NAMALWA (cell line): ENCODE measurements around the gene INTS3.
"Not testable (repeated sequence)": the region's sequence is repeated elsewhere in the genome, so short reads cannot be mapped to it uniquely, and the experiment has no call there.

Experiments
- DNase-seq: peaks from one replicate; pipeline ENCODE4 v3.0.0-alpha.2; 2015; ENCODE audit warnings: low spot score

INTS3 gene

GRCh38 chr1:153778051-153778823 lies 50.4 kb downstream of the INTS3 start:
- no peak for DNase-seq

GRCh38 chr1:153778824-153779519 lies 51.1 kb downstream of the INTS3 start:
- no peak for DNase-seq

GRCh38 chr1:153779781-153780541 lies 52.1 kb downstream of the INTS3 start:
- no peak for DNase-seq

- DNase-seq: no peak
Measured at GRCh38 chr1:153780551-153780950, 52.7 kb downstream of the INTS3 start.

- DNase-seq: not testable (repeated sequence)
Measured at GRCh38 chr1:153782648-153783047, 54.8 kb downstream of the INTS3 start.

GRCh38 chr1:153783233-153784190 lies 55.7 kb downstream of the INTS3 start:
- peak; percentile 96 for DNase-seq

GRCh38 chr1:153786038-153786790 lies 58.4 kb downstream of the INTS3 start:
- DNase-seq: no peak

GRCh38 chr1:153789478-153790034 lies 61.7 kb downstream of the INTS3 start:
- no peak for DNase-seq

- DNase-seq: no peak
Measured at GRCh38 chr1:153790313-153790965, 62.6 kb downstream of the INTS3 start.

GRCh38 chr1:153790966-153791647 lies 63.3 kb downstream of the INTS3 start:
- DNase-seq: peak; percentile 93

GRCh38 chr1:153791648-153792253 lies 63.9 kb downstream of the INTS3 start:
- DNase-seq: peak; percentile 50

GRCh38 chr1:153792631-153793041 lies 64.8 kb downstream of the INTS3 start:
- DNase-seq: no peak

GRCh38 chr1:153793261-153793972 lies 65.6 kb downstream of the INTS3 start:
- no peak for DNase-seq

- no peak for DNase-seq
Measured at GRCh38 chr1:153793973-153794615, 66.2 kb downstream of the INTS3 start.

- no peak for DNase-seq
Measured at GRCh38 chr1:153794624-153795329, 66.9 kb downstream of the INTS3 start.

GRCh38 chr1:153795330-153795837 lies 67.5 kb downstream of the INTS3 start:
- no peak for DNase-seq
